Measurements from ENCODE around the gene ERICH4.

DNA sequence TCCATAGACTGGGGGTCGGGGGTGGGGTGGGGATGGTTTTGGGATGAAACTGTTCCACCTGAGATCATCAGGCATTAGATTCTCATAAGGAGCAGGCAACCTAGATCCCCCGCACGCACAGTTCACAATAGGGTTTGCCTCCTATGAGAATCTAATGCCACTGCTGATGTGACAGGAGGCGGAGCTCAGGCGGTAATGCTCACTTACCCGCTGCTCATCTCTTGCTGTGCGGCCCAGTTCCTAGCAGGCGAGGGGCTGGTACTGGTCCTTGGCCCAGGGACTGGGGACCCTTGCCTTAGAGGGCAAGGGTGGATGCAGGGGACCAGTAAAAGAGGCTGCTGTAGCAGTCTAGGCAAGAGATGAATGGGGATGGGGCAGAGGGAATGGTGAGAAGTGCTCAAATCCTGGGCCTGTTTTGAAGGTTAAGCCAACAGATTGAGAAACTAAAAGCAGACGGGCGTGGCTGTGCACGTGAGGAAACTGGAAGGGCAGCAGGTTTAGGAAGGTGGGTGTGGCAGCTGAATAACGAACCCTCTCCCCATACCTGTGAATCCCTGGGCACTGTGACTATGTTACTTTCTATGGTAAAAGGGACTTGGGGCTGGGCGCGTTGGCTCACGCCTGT lies 1.5 kb upstream of the ERICH4 start:
- TF ChIP-seq POLR2A (IDR thresholded peaks at IDR 0.05) (no peak), CTCF (IDR thresholded peaks at IDR 0.05) (no peak)
